NAMALWA (cell line): Measurements from ENCODE around the gene CLBA1.
"Not testable (repeated sequence)": the region's sequence is repeated elsewhere in the genome, so short reads cannot be mapped to it uniquely, and the experiment has no call there.

ENCODE experiments used
- DNase-seq: peaks from one replicate; pipeline ENCODE4 v3.0.0-alpha.2; 2015; ENCODE audit warnings: low spot score

Gene CLBA1

DNA sequence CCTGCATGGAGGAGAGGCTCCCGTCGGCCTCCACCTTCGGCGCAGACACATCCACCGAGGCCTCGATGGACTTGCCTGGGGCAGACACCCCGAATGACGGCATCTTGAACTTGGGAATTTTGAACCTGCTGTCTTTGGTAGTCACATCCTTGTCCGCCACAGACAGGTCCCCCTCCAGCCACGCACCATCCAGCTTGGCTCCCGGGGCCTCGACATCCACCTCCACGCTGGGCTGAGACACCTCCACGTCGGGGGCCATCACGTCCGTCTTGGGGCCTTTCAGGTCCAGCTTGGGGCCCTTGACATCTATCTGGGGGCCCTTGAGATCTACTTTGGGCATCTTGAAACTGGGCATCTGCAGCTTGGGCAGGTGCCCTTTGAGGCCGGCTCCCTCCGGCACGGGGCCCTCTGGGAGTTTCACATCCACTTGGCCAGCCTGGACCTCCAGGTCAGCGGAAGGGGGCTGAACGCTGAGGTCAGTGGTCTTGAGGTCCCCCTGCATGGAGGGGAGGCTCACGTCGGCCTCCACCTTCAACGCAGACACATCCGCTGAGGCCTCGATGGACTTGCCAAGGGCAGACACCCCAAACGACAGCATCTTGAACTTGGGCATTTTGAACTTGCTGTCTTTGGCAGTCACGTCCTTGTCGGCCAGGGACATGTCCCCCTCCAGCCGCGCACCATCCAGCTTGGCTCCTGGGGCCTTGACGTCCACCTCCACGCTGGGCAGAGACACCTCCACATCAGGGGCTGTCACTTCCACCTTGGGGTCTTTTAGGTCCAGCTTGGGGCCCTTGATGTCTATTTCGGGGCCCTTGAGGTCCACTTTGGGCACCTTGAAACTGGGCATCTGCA, 37.5 kb upstream of the CLBA1 start:
- not testable (repeated sequence) for DNase-seq

- no peak for DNase-seq
Measured at GRCh38 chr14:104948736-104949031, 36.9 kb upstream of the CLBA1 start.

DNA sequence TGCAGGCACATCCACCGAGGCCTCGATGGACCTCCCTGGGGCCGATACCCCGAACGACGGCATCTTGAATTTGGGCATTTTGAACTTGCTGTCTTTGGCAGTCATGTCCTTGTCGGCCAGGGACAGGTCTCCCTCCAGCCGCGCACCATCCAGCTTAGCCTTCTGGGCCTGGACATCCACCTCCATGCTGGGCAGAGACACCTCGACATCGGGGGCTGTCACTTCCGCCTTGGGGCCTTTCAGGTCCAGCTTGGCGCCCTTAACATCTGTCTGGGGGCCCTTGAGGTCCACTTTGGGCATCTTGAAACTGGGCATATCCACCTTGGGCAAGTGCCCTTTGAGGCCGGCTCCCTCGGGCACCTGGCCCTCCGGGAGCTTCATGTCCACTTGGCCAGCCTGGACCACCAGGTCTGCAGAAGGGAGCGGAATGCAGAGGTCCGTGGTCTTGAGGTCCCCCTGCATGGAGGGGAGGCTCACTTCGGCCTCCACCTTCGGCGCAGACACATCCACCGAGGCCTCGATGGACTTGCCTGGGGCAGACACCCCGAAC, 36.1 kb upstream of the CLBA1 start:
- not testable (repeated sequence) for DNase-seq

DNA sequence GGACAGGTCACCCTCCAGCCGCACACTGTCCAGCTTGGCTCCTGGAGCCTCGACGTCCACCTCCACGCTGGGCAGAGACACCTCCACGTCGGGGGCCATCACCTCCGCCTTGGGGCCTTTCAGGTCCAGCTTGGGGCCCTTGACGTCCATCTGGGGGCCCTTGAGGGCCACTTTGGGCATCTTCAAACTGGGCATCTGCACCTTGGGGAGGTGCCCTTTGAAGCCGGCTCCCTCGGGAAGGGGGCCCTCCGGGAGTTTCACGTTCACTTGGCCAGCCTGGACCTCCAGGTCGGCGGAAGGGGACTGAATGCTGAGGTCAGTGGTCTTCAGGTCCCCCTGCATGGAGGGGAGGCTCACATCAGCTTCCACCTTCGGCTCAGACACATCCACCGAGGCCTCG, 35.6 kb upstream of the CLBA1 start:
- DNase-seq: no peak

DNA sequence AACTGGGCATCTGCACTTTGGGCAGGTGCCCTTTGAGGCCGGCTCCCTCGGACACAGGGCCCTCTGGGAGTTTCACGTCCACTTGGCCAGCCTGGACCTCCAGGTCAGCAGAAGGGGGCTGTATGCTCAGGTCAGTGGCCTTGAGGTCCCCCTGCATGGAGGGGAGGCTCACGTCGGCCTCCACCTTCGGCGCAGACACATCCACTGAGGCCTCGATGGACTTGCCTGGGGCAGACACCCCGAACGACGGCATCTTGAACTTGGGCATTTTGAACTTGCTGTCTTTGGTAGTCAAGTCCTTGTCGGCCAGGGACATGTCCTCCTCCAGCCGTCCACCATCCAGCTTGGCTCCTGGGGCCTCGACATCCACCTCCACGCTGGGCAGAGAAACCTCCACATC, 34.9 kb upstream of the CLBA1 start:
- DNase-seq: not testable (repeated sequence)

DNA sequence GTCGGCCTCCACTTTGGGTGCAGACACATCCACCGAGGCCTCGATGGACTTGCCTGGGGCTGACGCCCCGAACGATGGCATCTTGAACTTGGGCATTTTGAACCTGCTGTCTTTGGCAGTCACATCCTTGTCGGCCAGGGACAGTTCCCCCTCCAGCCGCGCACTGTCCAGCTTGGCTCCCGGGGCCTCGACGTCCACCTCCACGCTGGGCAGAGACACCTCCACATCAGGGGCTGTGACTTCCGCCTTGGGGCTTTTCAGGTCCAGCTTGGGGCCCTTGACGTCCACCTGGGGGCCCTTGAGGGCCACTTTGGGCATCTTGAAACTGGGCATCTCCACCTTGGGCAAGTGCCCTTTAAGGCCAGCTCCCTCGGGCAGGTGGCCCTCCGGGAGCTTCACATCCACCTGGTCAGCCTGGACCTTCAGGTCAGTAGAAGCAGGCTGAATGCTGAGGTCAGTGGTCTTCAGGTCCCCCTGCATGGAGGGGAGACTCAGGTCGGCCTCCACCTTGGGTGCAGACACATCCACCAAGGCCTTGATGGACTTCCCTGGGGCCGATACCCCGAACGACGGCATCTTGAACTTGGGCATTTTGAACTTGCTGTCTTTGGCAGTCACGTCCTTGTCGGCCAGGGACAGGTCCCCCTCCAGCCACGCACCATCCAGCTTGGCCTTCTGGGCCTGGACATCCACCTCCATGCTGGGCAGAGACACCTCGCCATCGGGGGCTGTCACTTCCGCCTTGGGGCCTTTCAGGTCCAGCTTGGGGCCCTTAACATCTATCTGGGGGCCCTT, 33.5 kb upstream of the CLBA1 start:
- DNase-seq: not testable (repeated sequence)

- DNase-seq: no peak
Measured at GRCh38 chr14:104953097-104953496, 32.5 kb upstream of the CLBA1 start.

GRCh38 chr14:104953896-104954656, 31.5 kb upstream of the CLBA1 start:
- DNase-seq: no peak

GRCh38 chr14:104954746-104955395, 30.7 kb upstream of the CLBA1 start:
- DNase-seq: no peak

DNA sequence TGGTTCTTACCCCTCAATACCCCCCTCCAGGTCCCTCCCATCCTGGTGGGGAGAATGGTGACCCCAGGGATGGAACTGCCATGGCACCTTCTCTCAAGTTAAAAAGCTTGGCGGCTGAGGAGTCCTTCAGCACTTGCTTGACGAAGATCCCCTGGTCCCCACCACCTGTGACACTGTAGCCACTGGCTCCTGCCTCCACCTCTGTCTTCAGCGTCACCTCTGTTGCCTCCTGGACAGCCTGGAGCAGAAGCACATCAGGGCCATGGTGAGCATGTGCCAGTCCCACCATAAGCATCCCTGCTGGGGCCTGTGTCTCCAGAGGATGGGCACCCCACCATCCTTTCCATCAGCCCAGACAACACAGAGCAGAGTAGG, 30.2 kb upstream of the CLBA1 start:
- no peak for DNase-seq

DNA sequence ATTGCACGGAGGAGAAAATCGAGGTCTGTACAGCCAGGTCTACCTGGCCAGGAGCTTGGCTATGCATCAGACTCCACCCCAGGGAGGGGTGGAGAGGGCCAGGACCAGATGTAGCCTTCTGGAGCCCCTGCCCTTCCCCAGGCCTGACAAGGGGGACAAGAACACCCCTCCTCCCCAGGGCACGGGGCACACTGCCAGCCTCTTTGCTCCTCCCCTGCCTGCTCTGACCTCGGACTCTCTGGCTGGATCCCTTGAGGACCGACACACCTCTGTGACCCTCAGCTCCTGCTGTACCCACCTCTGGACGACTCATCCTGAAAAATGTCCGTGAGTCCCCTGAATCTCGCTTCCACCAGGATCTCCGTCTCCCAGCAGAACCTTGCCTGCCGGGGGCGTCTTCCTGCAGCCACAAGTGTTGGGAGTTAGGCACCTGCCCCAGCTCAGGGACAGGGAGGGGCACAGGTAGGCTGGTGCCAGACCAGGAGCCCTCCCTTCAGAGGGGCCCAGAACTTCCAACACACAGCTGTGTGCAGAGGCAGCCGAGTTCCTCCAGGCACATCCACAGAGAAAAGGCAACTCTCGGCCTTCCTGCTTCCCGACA, 29.2 kb upstream of the CLBA1 start:
- no peak for DNase-seq

GRCh38 chr14:104957146-104958113, 28.2 kb upstream of the CLBA1 start:
- no peak for DNase-seq

- DNase-seq: no peak
Measured at GRCh38 chr14:104964546-104964945, 21.0 kb upstream of the CLBA1 start.

DNA sequence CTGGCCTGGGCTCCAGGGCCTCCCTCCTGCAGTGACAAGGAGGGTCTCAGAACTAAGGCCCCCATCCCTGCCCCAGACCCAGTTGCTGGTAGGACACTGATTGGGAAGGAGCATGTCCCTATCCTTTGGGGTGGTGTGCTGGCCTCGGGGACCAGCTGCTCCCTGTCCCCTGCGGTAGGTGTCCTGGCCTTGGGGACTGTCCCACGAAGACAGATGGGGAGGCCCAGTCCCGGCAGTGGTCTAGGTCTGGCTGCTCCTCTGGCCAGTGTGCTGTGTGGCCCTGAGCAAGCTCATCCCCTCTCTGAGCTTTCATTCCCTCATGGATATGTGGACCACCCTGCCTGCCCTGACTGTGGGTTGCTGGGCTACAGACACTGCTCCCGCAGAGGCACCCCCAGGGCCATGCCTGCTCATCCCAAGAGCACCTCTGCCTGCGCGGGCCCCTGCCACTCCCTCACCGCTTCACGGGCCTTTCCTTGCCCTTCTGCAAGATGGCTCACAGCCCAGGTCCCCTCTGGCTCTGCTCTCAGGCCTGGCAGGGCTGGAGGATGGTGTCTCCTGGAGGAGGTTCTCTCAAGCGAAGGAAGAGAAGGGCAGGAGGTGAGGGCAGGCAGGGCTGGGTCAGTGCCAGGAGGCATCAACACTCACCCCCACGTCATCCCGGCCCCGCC, 19.9 kb upstream of the CLBA1 start:
- DNase-seq: no peak

DNA sequence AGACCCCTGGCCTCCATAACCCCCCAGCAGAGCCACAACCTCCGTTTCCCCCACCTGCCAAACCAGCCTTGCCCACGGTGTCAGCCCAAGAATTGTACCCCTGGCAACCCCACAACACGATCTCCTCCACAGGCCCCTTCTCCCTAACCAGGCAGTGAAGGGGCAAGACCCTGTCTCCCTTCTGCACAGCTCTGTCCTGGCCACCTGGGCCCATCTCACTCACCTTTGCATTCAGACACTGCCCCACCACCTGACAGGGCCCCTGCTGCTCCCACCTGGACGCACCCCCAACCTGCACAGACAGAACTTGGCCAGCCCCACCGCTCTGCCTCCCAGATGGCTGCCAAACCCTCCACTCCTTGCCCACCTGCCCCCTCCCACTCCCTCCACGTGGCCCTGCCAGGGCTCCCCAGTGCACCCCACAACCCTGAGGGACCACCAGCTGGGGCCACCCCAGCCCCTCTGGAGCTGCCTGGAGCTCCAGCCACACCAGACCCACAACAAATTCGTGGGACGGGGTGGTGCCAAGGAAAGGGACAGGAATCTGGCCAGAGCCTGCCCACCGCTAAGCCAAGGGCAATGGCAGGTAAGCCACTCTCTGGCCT, 19.2 kb upstream of the CLBA1 start:
- no peak for DNase-seq

DNA sequence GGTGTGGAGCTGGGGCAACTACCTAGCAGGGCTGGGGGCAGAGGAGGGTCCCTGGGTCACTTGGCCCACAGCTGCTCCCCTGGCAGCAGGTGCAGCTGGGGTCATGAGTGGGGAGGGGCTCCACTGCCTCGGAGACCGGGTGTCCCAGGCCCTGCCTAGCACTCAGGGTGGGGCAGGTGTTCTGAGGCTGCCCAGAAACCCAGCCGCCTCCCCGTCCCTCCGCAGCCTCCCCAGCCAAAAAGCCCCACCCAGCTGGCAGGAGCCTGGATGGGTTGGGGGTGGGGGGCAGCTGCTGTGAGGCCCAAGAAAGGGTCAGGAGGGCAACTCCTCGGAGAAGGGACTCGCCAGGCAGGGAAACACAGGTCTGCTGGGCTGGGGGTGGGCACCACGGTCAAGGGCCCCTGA, 18.6 kb upstream of the CLBA1 start:
- no peak for DNase-seq

DNA sequence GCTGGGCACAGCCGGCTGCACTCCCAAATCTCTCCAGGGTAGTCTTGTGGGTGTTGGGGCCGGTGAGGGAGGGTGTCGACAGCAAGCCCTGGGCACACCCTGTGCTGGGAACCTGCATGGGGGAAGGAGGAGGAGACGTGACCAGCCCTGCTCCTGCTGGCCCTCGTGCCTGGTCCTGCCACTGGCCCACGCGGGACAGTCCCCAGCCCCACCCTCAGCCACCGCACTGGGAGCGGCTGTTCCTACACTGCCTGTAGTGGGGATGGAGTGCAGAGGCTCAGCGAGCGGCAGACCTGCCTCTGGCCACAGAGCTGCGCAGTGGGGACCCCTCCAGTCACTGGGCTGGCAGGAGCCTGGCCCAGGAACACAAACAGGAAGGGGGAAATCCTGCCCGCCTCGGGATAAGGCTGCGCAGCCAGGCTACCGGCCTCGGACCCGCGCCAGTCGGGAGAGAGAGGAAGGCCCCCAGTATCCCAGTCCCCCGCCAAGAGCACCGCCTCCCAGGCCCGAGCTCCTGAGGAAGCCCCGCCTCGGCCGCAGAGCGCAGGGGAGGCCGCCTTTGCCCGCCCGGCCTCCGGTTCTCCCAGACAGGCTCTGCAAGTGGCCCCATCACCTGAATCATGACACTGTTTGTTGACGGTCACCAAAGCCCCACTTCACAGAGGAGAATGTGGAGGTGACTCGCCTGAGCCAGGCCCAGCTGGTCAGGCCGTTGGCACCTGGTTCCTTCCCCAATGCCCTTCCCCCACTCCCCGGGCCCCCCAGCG, 18.0 kb upstream of the CLBA1 start:
- no peak for DNase-seq

- no peak for DNase-seq
Measured at GRCh38 chr14:104968153-104968527, 17.4 kb upstream of the CLBA1 start.
